DOHH2 (cell line): ENCODE data around the gene ATP5F1D.

Experiments used
- H3F3A ChIP-seq: fragments of 200-600 bp; sonication (generic), shearing (Covaris generic); 2 replicates; pipeline ENCODE4 v1.6.0; 2016; ENCODE audit warnings: antibody characterized with exemption, mild to moderate bottlenecking; ENCODE audit not compliant: control insufficient read depth, insufficient read depth
- H3K27ac ChIP-seq: fragments of 200-600 bp; sonication (generic); 2 replicates; pipeline ENCODE4 v1.5.1; 2014; ENCODE audit warnings: low read depth, mild to moderate bottlenecking, low read length, moderate library complexity
- H3K27me3 ChIP-seq: fragments of 200-600 bp; sonication (generic); 2 replicates; pipeline ENCODE4 v1.6.1; 2014; ENCODE audit warnings: mild to moderate bottlenecking, low read length, mixed read lengths; ENCODE audit not compliant: control insufficient read depth
- H3K36me3 ChIP-seq: fragments of 200-600 bp; sonication (generic); 2 replicates; pipeline ENCODE4 v1.6.1; 2014; ENCODE audit warnings: mild to moderate bottlenecking, low read length, moderate library complexity, mixed read lengths; ENCODE audit not compliant: control insufficient read depth
- H3K4me1 ChIP-seq: fragments of 200-600 bp; sonication (generic); 2 replicates; pipeline ENCODE4 v1.6.1; 2014; ENCODE audit warnings: mild to moderate bottlenecking, low read length, mixed read lengths; ENCODE audit not compliant: control insufficient read depth
- H3K4me2 ChIP-seq: fragments of 200-600 bp; sonication (generic); 2 replicates; pipeline ENCODE4 v1.6.0; 2014; ENCODE audit warnings: mild to moderate bottlenecking, low read length, moderate library complexity
- H3K4me3 ChIP-seq: fragments of 200-600 bp; sonication (generic); 2 replicates; pipeline ENCODE4 v1.5.1; 2014; ENCODE audit warnings: mild to moderate bottlenecking, low read length, mixed read lengths
- H3K79me2 ChIP-seq: fragments of 200-600 bp; sonication (generic); 2 replicates; pipeline ENCODE4 v1.6.1; 2014; ENCODE audit warnings: mild to moderate bottlenecking, low read length, mixed read lengths; ENCODE audit not compliant: control insufficient read depth
- H3K9me2 ChIP-seq: fragments of 200-600 bp; sonication (generic); replicated peaks from 2 replicates; pipeline ENCODE4 v1.6.1; 2014; ENCODE audit warnings: mild to moderate bottlenecking, low read length, mixed read lengths; ENCODE audit not compliant: control insufficient read depth
- H3K9me3 ChIP-seq: fragments of 200-600 bp; sonication (generic); 2 replicates; pipeline ENCODE4 v1.6.1; 2014; ENCODE audit warnings: antibody characterized with exemption, low read length, mixed read lengths; ENCODE audit not compliant: control insufficient read depth, insufficient read depth
- H4K20me1 ChIP-seq: fragments of 200-600 bp; sonication (generic); 2 replicates; pipeline ENCODE4 v1.6.0; 2014; ENCODE audit warnings: low read depth, mild to moderate bottlenecking, antibody characterized with exemption, low read length, moderate library complexity; ENCODE audit not compliant: control insufficient read depth, insufficient read depth
- EZH2phosphoT487 ChIP-seq: fragments of 200-600 bp; sonication (generic); IDR thresholded peaks from 2 replicates; pipeline ENCODE4 v1.6.1; 2017; ENCODE audit warnings: borderline replicate concordance, mild to moderate bottlenecking, antibody characterized with exemption, low read length, moderate library complexity, mixed read lengths
- TF ChIP-seq, protein P1 (sequence below): fragments of 200-600 bp; sonication (generic); IDR thresholded peaks from one replicate; pipeline ENCODE4 v1.5.1; 2014; ENCODE audit warnings: antibody characterized with exemption, mild to moderate bottlenecking, low read depth, low read length; ENCODE audit not compliant: poor library complexity, severe bottlenecking

Gene ATP5F1D

DNA sequence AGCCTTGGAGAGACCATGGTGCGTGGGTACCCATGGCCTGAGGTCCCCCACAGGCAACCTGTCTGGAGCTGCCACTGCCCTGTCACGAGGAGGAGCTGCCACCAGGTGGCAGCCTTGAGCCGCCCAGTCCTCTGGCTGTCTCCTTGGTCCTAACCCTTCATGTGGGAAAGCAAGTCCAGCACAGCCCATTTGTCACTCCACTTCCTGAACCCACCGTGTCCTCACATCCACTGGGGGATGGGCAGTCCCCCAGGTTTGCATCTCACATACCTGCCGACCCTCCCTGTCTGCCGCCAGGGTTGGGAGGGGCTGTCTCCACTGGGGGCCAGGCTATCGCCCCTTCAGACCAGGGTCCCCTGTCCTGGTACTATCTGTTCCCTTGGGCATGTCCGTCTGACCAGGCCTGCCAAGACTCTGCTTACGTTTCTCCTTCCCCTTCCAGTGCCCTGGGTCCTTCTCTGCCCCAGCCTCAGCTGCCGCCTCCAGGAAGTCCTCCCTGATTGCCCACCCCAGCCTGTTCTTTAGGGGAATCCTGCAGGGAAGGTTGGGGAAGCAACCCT, 38.3 kb downstream of the ATP5F1D start:
- Histone ChIP-seq H3K9me3 (no peaks in the 10 kb centered on the region), H3K4me1 (peaks cover 24% of the 10 kb centered on the region), H3K79me2 (peaks cover 16% of the 10 kb centered on the region), H3K36me3 (peaks cover 51% of the 10 kb centered on the region), H3K9me2 (no peaks in the 10 kb centered on the region), H3K4me2 (no peak overlapping the region), H3K27ac (no peak overlapping the region), H3K27me3 (peaks cover 17% of the 10 kb centered on the region), H3K4me3 (no peak overlapping the region), H4K20me1 (peaks cover 5% of the 10 kb centered on the region), H3F3A (peaks cover 3% of the 10 kb centered on the region)
- no peak for TF ChIP-seq EZH2phosphoT487
- TF ChIP-seq, protein P1, sequence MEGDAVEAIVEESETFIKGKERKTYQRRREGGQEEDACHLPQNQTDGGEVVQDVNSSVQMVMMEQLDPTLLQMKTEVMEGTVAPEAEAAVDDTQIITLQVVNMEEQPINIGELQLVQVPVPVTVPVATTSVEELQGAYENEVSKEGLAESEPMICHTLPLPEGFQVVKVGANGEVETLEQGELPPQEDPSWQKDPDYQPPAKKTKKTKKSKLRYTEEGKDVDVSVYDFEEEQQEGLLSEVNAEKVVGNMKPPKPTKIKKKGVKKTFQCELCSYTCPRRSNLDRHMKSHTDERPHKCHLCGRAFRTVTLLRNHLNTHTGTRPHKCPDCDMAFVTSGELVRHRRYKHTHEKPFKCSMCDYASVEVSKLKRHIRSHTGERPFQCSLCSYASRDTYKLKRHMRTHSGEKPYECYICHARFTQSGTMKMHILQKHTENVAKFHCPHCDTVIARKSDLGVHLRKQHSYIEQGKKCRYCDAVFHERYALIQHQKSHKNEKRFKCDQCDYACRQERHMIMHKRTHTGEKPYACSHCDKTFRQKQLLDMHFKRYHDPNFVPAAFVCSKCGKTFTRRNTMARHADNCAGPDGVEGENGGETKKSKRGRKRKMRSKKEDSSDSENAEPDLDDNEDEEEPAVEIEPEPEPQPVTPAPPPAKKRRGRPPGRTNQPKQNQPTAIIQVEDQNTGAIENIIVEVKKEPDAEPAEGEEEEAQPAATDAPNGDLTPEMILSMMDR = peak; percentile 99

DNA sequence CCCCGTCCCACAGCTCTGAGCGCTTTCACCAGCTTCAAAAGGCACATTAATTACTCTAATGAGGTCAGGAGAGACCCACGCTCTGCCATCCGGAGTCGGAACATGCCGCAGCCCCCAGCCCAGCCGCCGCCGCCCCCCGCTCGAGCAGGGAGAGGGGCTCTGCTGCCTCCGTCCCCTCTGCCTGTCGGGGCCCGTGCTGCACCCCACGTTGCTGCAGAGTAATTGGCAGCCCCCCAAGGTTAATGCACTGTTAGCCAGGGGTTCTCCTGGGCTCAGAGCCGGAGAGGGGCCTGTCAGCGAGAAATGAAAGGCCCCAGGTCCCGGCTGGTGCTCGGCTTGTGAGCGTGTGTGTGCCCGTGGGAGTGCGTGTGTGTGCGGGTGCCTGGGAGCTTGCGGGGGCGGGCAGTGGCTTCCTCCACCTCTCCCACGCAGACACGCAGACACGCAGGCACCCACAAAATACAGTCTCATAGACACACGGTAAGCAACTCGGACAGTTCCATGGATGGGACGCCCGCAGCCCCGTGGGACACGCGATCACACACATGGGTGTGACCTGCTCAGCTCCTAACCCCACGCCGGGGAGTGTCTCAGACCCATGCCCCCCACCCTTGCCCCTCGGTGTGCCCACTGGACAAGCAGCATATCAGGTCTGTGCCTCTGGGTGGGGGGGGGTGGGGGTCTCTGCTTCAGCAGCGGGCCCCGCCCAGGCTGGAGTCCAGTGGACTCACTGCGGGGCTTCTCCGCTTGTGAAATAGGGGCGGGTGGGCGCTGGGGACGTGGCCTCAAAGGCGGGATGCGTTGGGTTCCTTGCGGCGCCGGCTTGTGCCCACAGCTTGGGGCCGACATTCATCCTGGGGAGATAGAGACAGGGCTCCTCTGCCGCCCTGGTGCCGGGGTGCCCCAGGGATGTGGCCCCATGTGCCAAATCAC, 39.4 kb downstream of the ATP5F1D start:
- H3K9me3 ChIP-seq = no peaks in the 10 kb centered on the region
- no peak overlapping the region for H3K27ac ChIP-seq
- TF ChIP-seq, protein P1 = no peak
- TF ChIP-seq EZH2phosphoT487 = no peak

DNA sequence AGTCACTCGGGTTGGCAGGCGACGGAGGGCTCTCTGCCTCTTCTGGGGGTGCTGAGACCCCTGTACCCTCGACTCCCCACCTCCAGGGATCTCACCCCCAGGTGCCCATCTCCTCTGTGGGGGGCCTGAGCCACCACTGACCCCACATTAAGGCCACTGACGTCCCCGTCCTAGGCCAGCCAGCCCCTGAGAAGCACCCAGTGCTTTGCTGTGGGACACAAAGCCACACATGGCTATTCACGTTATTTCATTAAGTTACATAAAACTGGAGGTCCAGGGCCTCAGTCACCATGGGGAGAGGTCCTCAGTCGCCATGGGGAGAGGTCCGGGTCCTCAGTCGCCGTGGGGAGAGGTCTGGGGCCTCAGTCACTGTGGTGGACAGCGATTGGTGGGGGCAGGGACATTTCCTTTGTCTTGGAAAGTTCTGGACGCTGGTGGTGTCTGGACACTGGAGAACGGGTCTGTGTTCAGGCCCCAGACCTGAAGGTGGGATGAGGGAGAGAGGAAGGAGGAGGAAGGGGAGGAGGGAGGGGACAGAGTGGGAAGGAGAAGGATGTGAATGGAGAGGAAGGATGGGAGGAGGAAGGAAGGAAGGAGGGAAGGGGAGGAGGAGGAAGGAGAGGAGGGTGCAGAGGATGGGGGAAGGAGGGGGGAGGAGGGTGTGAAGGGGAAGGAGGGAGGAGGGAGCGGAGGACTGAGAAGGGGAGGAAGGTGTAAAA, 40.2 kb downstream of the ATP5F1D start:
- no peak for TF ChIP-seq EZH2phosphoT487
- TF ChIP-seq, protein P1 = no peak
- peaks cover 27% of the 10 kb centered on the region for H3K27me3 ChIP-seq
- H3K4me1 ChIP-seq = peaks cover 13% of the 10 kb centered on the region
- no peaks in the 10 kb centered on the region for H3K9me3 ChIP-seq
- H3K4me3 ChIP-seq = no peak overlapping the region
- no peak overlapping the region for H3K4me2 ChIP-seq
- no peaks in the 10 kb centered on the region; the same call in 1 of the 2 replicates for H3F3A ChIP-seq
- peaks cover 40% of the 10 kb centered on the region for H3K36me3 ChIP-seq
- H3K79me2 ChIP-seq = peaks cover 5% of the 10 kb centered on the region
- H3K27ac ChIP-seq = no peak overlapping the region
- H4K20me1 ChIP-seq = peaks cover 5% of the 10 kb centered on the region
- H3K9me2 ChIP-seq = no peaks in the 10 kb centered on the region

More for the DNA sequence above, 39.4 kb downstream of the ATP5F1D start:
- H3K4me3 ChIP-seq = no peak overlapping the region
- H3K36me3 ChIP-seq = peaks cover 48% of the 10 kb centered on the region
- peaks cover 21% of the 10 kb centered on the region for H3K4me1 ChIP-seq
- peaks cover 13% of the 10 kb centered on the region for H3K79me2 ChIP-seq
- no peaks in the 10 kb centered on the region for H3K9me2 ChIP-seq
- no peak overlapping the region for H3K4me2 ChIP-seq
- no peaks in the 10 kb centered on the region; the same call in 1 of the 2 replicates for H3F3A ChIP-seq
- H3K27me3 ChIP-seq = peaks cover 23% of the 10 kb centered on the region
- H4K20me1 ChIP-seq = peaks cover 5% of the 10 kb centered on the region
